Measurements from ENCODE around the gene KCND3. TPM values are rescaled to one million over a fixed set of nuclear protein-coding genes. Genes with fewer than 3 reads are reported as not detected.

The KCND3 gene
- total and polyA plus RNA-seq, 2 of the 4 experiments (the other 2 are of a cell fraction), result under 0.01 to 0.03 TPM

GRCh38 chr1:112001436-112001835 is 12.0 kb upstream of the KCND3 start:
- ChIA-PET POLR2A (ENCODE audit: unreplicated experiment) (no interaction called here), CTCF (no interaction called here)
- no peaks in the 10 kb centered on the region for H3K36me3 ChIP-seq (ENCODE audit: control insufficient read depth, insufficient read depth, low read length)
- H4K91ac ChIP-seq (ENCODE audit: insufficient read depth, low read depth, low read length), result no peak overlapping the region
- no peaks in the 10 kb centered on the region for H3K4me1 ChIP-seq (ENCODE audit: control insufficient read depth, insufficient read depth, low read length)
- in situ Hi-C loops (cut with MboI; ENCODE audit: low sequenced_read_pairs), result no loop called here
- H3K9me1 ChIP-seq (ENCODE audit: insufficient read depth, low read length), result no peaks in the 10 kb centered on the region
- no peak overlapping the region for H3K56ac ChIP-seq (ENCODE audit: extremely low read depth, insufficient read depth, low read length)
- no peak overlapping the region for H4K5ac ChIP-seq (ENCODE audit: low read depth, low read length)
- H2BK20ac ChIP-seq (ENCODE audit: low read depth, low read length), result no peak overlapping the region
- no peak for TF ChIP-seq RCOR1 (IDR thresholded peaks at IDR 0.05; ENCODE audit: insufficient replicate concordance, low read length)
- TF ChIP-seq MAFK (IDR thresholded peaks at IDR 0.05; ENCODE audit: low read depth, low read length), result no peak
- TF ChIP-seq CTCF (conservative IDR thresholded peaks at IDR 0.05; ENCODE audit: low read depth, low read length), result no peak
- TF ChIP-seq BHLHE40 (IDR thresholded peaks at IDR 0.05; ENCODE audit: low read depth, low read length), result no peak
- no peak for TF ChIP-seq FOS (IDR thresholded peaks at IDR 0.05; ENCODE audit: low read depth, low read length)
- no peak for TF ChIP-seq MAZ (IDR thresholded peaks at IDR 0.05; ENCODE audit: borderline replicate concordance, low read depth, low read length)
- no peak for TF ChIP-seq POLR2A (IDR thresholded peaks at IDR 0.05; ENCODE audit: low read depth, low read length)
- no peak for TF ChIP-seq SMC3 (IDR thresholded peaks at IDR 0.05; ENCODE audit: low read depth, low read length)
- no peak for TF ChIP-seq RAD21 (IDR thresholded peaks at IDR 0.05; ENCODE audit: low read length)
- TF ChIP-seq NFE2L2 (IDR thresholded peaks at IDR 0.05; ENCODE audit: low read depth, low read length), result no peak
- no peak for TF ChIP-seq MXI1 (IDR thresholded peaks at IDR 0.05; ENCODE audit: borderline replicate concordance, low read depth, low read length)
- H3K14ac ChIP-seq (replicated peaks; ENCODE audit: low read depth, low read length), result no peak overlapping the region
- no peak overlapping the region for H4K8ac ChIP-seq (ENCODE audit: low read depth in 2 of 2, low read length in 2 of 2)
- H2AK9ac ChIP-seq (replicated peaks; ENCODE audit: low read depth, low read length, poor library complexity), result no peak overlapping the region
- no peaks in the 10 kb centered on the region for H3K9me3 ChIP-seq (ENCODE audit: control insufficient read depth, insufficient read depth, low read length)
- DNase-seq (no peak), ATAC-seq (ENCODE audit: low read depth) (no peak)
- H2AK5ac ChIP-seq (ENCODE audit: low read depth, low read length), result no peak overlapping the region
- H4K20me1 ChIP-seq (ENCODE audit: insufficient read depth, low read length), result no peaks in the 10 kb centered on the region
- H3K79me1 ChIP-seq (ENCODE audit: low read depth in 1 of 2, low read length in 2 of 2), result no peaks in the 10 kb centered on the region
- H3K23ac ChIP-seq (ENCODE audit: low read depth, low read length), result no peak overlapping the region
- no peak overlapping the region for H2BK15ac ChIP-seq (ENCODE audit: low read depth, low read length)
- intact Hi-C loops (cut with micrococcal nuclease), result no loop called here
- no peak overlapping the region for H3K18ac ChIP-seq (ENCODE audit: low read depth, low read length)
- H2AFZ ChIP-seq (replicated peaks; ENCODE audit: low read length, poor library complexity), result no peak overlapping the region
- no peak overlapping the region for H2BK5ac ChIP-seq (ENCODE audit: low read depth, low read length, poor library complexity, severe bottlenecking)
- H3K9ac ChIP-seq (ENCODE audit: low read depth, low read length), result no peak overlapping the region
- H3K4ac ChIP-seq (ENCODE audit: low read depth, low read length), result no peak overlapping the region
- peaks cover 7% of the 10 kb centered on the region; the same call in 1 of the 2 replicates for H3K27me3 ChIP-seq (ENCODE audit: control insufficient read depth, insufficient read depth, low read length)
- dilution Hi-C loops (cut with HindIII; ENCODE audit: low sequenced_read_pairs, unreplicated experiment), result no loop called here
- H3K27ac ChIP-seq (ENCODE audit: insufficient read depth, low read length), result no peak overlapping the region
- no peak overlapping the region for H3K4me2 ChIP-seq (ENCODE audit: low read depth, low read length)
- no peak overlapping the region for H2BK120ac ChIP-seq (ENCODE audit: low read depth, low read length)
- no peak overlapping the region for H3K4me3 ChIP-seq (ENCODE audit: insufficient read depth, low read depth, low read length)
- 39% methylated on average over 2 of the region's 2 CpGs; no CpG with 5 or more reads in 1 of the 2 experiments for WGBS, 2 experiments (ENCODE audit: extremely low coverage in 2 of 2, insufficient read length in 1 of 2)
- BruUV-seq (replicated peaks), result no TSS peak

Measured in IMR-90 (cell line).